ENCODE measurements around the gene JMJD8. TPM values are rescaled to one million over a fixed set of nuclear protein-coding genes. Genes with fewer than 3 reads are reported as not detected.

The JMJD8 gene
- total RNA-seq, 2 experiments from 2014 or later = 48.7 to 82.3 TPM

- Histone ChIP-seq H3K36me3 (ENCODE audit: insufficient read depth, low read length) (no peaks in the 10 kb centered on the region), H3K79me2 (ENCODE audit: insufficient read depth, low read depth, low read length) (no peaks in the 10 kb centered on the region), H4K20me1 (ENCODE audit: insufficient read depth, low read length) (no peaks in the 10 kb centered on the region), H2AFZ (ENCODE audit: low read length) (no peak overlapping the region), H3K4me3 (ENCODE audit: low read depth, low read length, poor library complexity, severe bottlenecking) (no peak overlapping the region), H3K27ac (ENCODE audit: low read depth, low read length, poor library complexity, severe bottlenecking) (no peak overlapping the region), H3K9me2 (ENCODE audit: insufficient read depth, low read length) (no peaks in the 10 kb centered on the region), H3K9me3 (ENCODE audit: low read length) (no peaks in the 10 kb centered on the region), H3K4me1 (ENCODE audit: insufficient read depth, low read length, poor library complexity, severe bottlenecking) (no peaks in the 10 kb centered on the region), H3K4me2 (ENCODE audit: low read length) (no peak overlapping the region)
- CTCF ChIA-PET (ENCODE audit: unreplicated experiment) = no interaction called here
- no peak for DNase-seq (ENCODE audit: low spot score)
- POLR2A ChIA-PET = no interaction called here
- BruUV-seq (replicated peaks) = no TSS peak
- TF ChIP-seq EZH2phosphoT487 (IDR thresholded peaks at IDR 0.05; ENCODE audit: borderline replicate concordance, low read depth, low read length) = no peak
- no peak for TF ChIP-seq CTCF (conservative IDR thresholded peaks at IDR 0.05; ENCODE audit: low read length)
- intact Hi-C loops (cut with micrococcal nuclease; ENCODE audit: unreplicated experiment) = no loop called here
Observed at GRCh38 chr16:702341-702740, 18.2 kb upstream of the JMJD8 start.

GRCh38 chr16:700684-701584 lies 16.8 kb upstream of the JMJD8 start:
- ChIA-PET CTCF (ENCODE audit: unreplicated experiment) (no interaction called here), POLR2A (no interaction called here)
- no peak overlapping the region for H3K27ac ChIP-seq (ENCODE audit: low read depth, low read length, poor library complexity, severe bottlenecking)
- intact Hi-C loops (cut with micrococcal nuclease; ENCODE audit: unreplicated experiment) = no loop called here
- H3K79me2 ChIP-seq (ENCODE audit: insufficient read depth, low read depth, low read length) = no peaks in the 10 kb centered on the region
- no peak overlapping the region for H3K4me2 ChIP-seq (ENCODE audit: low read length)
- H4K20me1 ChIP-seq (ENCODE audit: insufficient read depth, low read length) = no peaks in the 10 kb centered on the region
- H3K4me3 ChIP-seq (ENCODE audit: low read depth, low read length, poor library complexity, severe bottlenecking) = no peak overlapping the region
- BruUV-seq (replicated peaks) = no TSS peak
- no peak overlapping the region for H2AFZ ChIP-seq (ENCODE audit: low read length)
- no peaks in the 10 kb centered on the region for H3K9me2 ChIP-seq (ENCODE audit: insufficient read depth, low read length)
- no peaks in the 10 kb centered on the region for H3K9me3 ChIP-seq (ENCODE audit: low read length)
- H3K36me3 ChIP-seq (ENCODE audit: insufficient read depth, low read length) = no peaks in the 10 kb centered on the region
- TF ChIP-seq CTCF (conservative IDR thresholded peaks at IDR 0.05; ENCODE audit: low read length) (no peak), EZH2phosphoT487 (IDR thresholded peaks at IDR 0.05; ENCODE audit: borderline replicate concordance, low read depth, low read length) (no peak)
- no peaks in the 10 kb centered on the region for H3K4me1 ChIP-seq (ENCODE audit: insufficient read depth, low read length, poor library complexity, severe bottlenecking)
- DNase-seq (ENCODE audit: low spot score) = no peak
